A673 (cell line): ENCODE results near the gene NOS1AP. TPM values are rescaled to one million over a fixed set of nuclear protein-coding genes. Genes with fewer than 3 reads are reported as not detected.

Experiments used
- BruUV-seq: library from RNA; stranded (reverse); fragments of 400-500 nt; replicated peaks from 2 replicates; lab custom pipeline; 2021; lab: Mats Ljungman, UMichigan
- CTCF ChIA-PET: fragments of 300-600 bp; sonication (Branson Sonifier 250); formaldehyde crosslinking; loops from one replicate; lab custom pipeline; 2022; ENCODE audit warnings: antibody characterized with exemption; lab: Charles Lee
- POLR2A ChIA-PET: fragments of 300-600 bp; sonication (Branson Sonifier 250); formaldehyde crosslinking; loops from one replicate; lab custom pipeline; 2022; ENCODE audit warnings: antibody characterized with exemption; ENCODE audit not compliant: low non-redundant PET; lab: Charles Lee
- DNase-seq: peaks from one replicate; pipeline ENCODE4 v3.0.0-alpha.2; 2015; ENCODE audit warnings: low spot score
- H3K27ac ChIP-seq: fragments of 200-600 bp; sonication (generic); 2 replicates; pipeline ENCODE4 v1.5.1; 2016; ENCODE audit warnings: mixed run types, low read depth, mild to moderate bottlenecking, mixed read lengths, antibody characterized with exemption, low read length; ENCODE audit not compliant: poor library complexity, severe bottlenecking
- H3K27me3 ChIP-seq: fragments of 200-600 bp; sonication (generic); replicated peaks from 2 replicates; pipeline ENCODE4 v1.6.1; 2017; ENCODE audit warnings: mixed run types, low read depth, mild to moderate bottlenecking, mixed read lengths, antibody characterized with exemption, low read length; ENCODE audit not compliant: insufficient read depth, poor library complexity
- H3K36me3 ChIP-seq: fragments of 200-600 bp; sonication (generic); 2 replicates; pipeline ENCODE4 v1.6.1; 2016; ENCODE audit warnings: mixed run types, mild to moderate bottlenecking, mixed read lengths, antibody characterized with exemption, low read length; ENCODE audit not compliant: insufficient read depth, poor library complexity, severe bottlenecking
- H3K4me1 ChIP-seq: fragments of 200-600 bp; sonication (generic); 2 replicates; pipeline ENCODE4 v1.6.1; 2017; ENCODE audit warnings: mixed run types, mild to moderate bottlenecking, mixed read lengths, antibody characterized with exemption, low read length; ENCODE audit not compliant: insufficient read depth, poor library complexity, severe bottlenecking
- H3K4me3 ChIP-seq: fragments of 200-600 bp; sonication (generic); 2 replicates; pipeline ENCODE4 v1.5.1; 2016; ENCODE audit warnings: low read depth, mixed run types, mild to moderate bottlenecking, mixed read lengths, low read length; ENCODE audit not compliant: poor library complexity, severe bottlenecking
- H3K9me3 ChIP-seq: fragments of 200-600 bp; sonication (generic); 2 replicates; pipeline ENCODE4 v1.6.1; 2016; ENCODE audit warnings: mixed run types, low read depth, mild to moderate bottlenecking, mixed read lengths, antibody characterized with exemption, low read length; ENCODE audit not compliant: poor library complexity, severe bottlenecking
- EZH2 ChIP-seq: fragments of 200-600 bp; sonication (generic); IDR thresholded peaks from 2 replicates; pipeline ENCODE4 v1.6.1; 2017; ENCODE audit warnings: borderline replicate concordance, low read depth, mild to moderate bottlenecking, mixed read lengths, antibody characterized with exemption, low read length; ENCODE audit not compliant: poor library complexity, severe bottlenecking
- intact Hi-C: fragments of 100-400 bp; cut with micrococcal nuclease; formaldehyde crosslinking; loops from one replicate; pipeline ENCODE4 v1.10.0; 2022; ENCODE audit not compliant: unreplicated experiment
- total RNA-seq: library from RNA; stranded (reverse); gene quantifications from 2 replicates; pipeline ENCODE4 v1.2.3, GENCODE V29; 2021
- TF ChIP-seq, protein P1 (sequence below): fragments of 300-800, 200-600 bp; sonication (generic); conservative IDR thresholded peaks from 2 replicates; pipeline ENCODE4 v1.5.1; 2017; ENCODE audit warnings: low read depth, mild to moderate bottlenecking, antibody characterized with exemption, low read length, moderate library complexity, mixed read lengths

Gene NOS1AP
- total RNA-seq, 1 experiment from 2014 or later, result 28.0 TPM

DNA sequence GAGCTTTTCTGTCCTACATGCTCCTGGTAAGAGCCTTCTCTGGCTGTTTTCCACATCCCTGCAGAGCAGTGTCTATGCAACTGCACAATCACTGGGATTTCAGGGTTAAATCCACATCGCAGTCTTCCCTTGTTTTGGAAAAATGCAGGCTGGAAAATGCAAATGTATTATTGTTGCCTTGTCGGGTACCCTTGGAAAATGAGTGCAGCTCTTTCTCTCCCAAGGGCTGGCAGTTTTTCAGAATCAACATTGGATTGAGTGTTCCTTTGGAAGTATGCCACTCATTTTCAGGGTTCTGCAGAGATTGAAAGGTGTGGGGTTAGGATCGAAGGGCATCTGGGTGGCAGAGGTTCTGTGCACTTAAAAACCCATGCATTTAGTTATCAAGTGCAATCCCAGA is 3.2 kb downstream of the NOS1AP start:
- TF ChIP-seq EZH2, result no peak
- TF ChIP-seq, protein P1, sequence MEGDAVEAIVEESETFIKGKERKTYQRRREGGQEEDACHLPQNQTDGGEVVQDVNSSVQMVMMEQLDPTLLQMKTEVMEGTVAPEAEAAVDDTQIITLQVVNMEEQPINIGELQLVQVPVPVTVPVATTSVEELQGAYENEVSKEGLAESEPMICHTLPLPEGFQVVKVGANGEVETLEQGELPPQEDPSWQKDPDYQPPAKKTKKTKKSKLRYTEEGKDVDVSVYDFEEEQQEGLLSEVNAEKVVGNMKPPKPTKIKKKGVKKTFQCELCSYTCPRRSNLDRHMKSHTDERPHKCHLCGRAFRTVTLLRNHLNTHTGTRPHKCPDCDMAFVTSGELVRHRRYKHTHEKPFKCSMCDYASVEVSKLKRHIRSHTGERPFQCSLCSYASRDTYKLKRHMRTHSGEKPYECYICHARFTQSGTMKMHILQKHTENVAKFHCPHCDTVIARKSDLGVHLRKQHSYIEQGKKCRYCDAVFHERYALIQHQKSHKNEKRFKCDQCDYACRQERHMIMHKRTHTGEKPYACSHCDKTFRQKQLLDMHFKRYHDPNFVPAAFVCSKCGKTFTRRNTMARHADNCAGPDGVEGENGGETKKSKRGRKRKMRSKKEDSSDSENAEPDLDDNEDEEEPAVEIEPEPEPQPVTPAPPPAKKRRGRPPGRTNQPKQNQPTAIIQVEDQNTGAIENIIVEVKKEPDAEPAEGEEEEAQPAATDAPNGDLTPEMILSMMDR, result no peak
- ChIA-PET CTCF (no interaction called here), POLR2A (no interaction called here)
- Histone ChIP-seq H3K4me1 (peaks cover 35% of the 10 kb centered on the region), H3K4me3 (no peak overlapping the region), H3K36me3 (peaks cover 18% of the 10 kb centered on the region), H3K27me3 (no peaks in the 10 kb centered on the region), H3K9me3 (no peaks in the 10 kb centered on the region), H3K27ac (no peak overlapping the region)
- BruUV-seq, result no TSS peak
- DNase-seq, result no peak
- intact Hi-C loops, result loop anchor here (5.0 kb wide), 1 partner anchor 70 kb away; no protein-coding TSS in a partner anchor

DNA sequence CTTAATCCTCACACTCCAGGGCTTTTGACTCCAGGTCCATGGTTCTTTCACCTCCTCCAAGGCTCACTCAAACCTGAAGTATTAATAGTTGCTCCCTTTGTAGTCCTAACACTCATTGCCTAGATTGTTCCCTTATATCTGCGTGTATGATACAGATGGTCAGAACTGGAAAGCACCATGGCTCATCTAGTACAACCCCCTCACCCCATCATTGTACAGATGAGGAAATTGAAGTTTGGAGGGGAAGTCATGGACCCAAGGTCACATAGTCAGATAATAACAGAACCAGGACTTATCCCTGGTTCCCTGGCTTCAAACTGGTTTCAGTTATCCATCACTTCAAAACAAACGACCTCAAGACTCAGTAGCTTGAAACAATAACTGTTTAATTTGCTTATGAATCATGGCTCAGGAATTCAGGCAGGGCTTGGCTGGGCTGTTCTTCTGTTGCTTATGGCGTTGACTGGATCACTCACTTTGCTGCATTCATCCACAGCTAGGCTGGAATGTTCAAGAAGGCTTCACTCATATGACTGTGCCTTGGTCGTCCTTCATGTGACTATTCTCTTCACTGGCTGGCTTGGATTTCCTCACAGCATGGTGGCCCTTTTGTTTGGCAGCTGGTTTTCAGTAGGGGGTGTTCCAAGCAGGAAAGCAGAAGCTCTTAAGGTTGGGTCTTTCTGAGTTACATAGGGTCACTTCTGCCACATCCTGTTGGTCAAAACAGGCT is 5.0 kb downstream of the NOS1AP start:
- CTCF ChIA-PET, result no interaction called here
- no peaks in the 10 kb centered on the region for H3K27me3 ChIP-seq
- intact Hi-C loops, result loop anchor here (5.0 kb wide), 1 partner anchor 68 kb away; no protein-coding TSS in a partner anchor

DNA sequence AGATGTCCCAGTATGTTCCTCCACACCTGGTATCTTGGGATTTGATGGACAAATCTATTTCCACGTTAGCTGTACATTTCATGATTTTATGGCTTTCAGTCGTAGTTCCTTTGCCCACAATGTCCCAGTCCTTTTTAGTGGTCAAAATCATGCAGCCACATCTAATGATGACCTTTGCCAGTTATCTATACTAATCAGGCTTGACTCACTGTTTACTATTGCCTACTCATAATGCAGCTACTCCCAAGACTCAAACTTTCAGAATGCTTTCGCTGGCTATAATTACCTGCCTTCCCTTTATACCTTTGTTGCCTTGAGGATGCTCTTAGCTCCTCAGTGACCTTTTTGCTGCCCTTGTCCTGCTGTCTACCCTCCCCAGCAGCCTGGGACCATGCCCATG is 6.4 kb downstream of the NOS1AP start:
- peaks cover 48% of the 10 kb centered on the region for H3K4me1 ChIP-seq
- intact Hi-C loops, result no loop called here
- DNase-seq, result no peak
- H3K27ac ChIP-seq, result no peak overlapping the region
- TF ChIP-seq, protein P1, result no peak
- no peak for TF ChIP-seq EZH2
- ChIA-PET CTCF (no interaction called here), POLR2A (no interaction called here)
- H3K4me3 ChIP-seq, result no peak overlapping the region
- BruUV-seq, result no TSS peak
- H3K27me3 ChIP-seq, result no peaks in the 10 kb centered on the region
- H3K9me3 ChIP-seq, result no peaks in the 10 kb centered on the region
- peaks cover 18% of the 10 kb centered on the region for H3K36me3 ChIP-seq

More for the DNA sequence above, 5.0 kb downstream of the NOS1AP start:
- peaks cover 37% of the 10 kb centered on the region for H3K4me1 ChIP-seq
- POLR2A ChIA-PET, result no interaction called here
- no peak overlapping the region for H3K4me3 ChIP-seq
- DNase-seq, result peak; percentile 58
- BruUV-seq, result no TSS peak
- TF ChIP-seq EZH2, result no peak
- TF ChIP-seq, protein P1, result no peak
- H3K9me3 ChIP-seq, result no peaks in the 10 kb centered on the region
- H3K27ac ChIP-seq, result no peak overlapping the region
- H3K36me3 ChIP-seq, result peaks cover 18% of the 10 kb centered on the region
